GM19043 (cell line): ENCODE data around the gene EEA1.

Experiments used
- ATAC-seq: cut with Tn5 transposase; IDR thresholded peaks from one replicate; pipeline ENCODE4 v1.9.1; 2021; ENCODE audit warnings: low read depth; ENCODE audit not compliant: unreplicated experiment

The EEA1 gene

GRCh38 chr12:92939116-92939515 is 10.0 kb upstream of the EEA1 start:
- no peak for ATAC-seq

GRCh38 chr12:92938638-92939037 is 9.5 kb upstream of the EEA1 start:
- no peak for ATAC-seq

- ATAC-seq, result no peak
Measured at GRCh38 chr12:92938018-92938417, 8.9 kb upstream of the EEA1 start.

- no peak for ATAC-seq
Measured at GRCh38 chr12:92933606-92934005, 4.5 kb upstream of the EEA1 start.

GRCh38 chr12:92930421-92930820 is 1.3 kb upstream of the EEA1 start:
- ATAC-seq, result no peak

GRCh38 chr12:92929983-92930382 is 888 bp upstream of the EEA1 start:
- no peak for ATAC-seq

- peak; percentile 7 for ATAC-seq
Measured at GRCh38 chr12:92928421-92928961, 604 bp downstream of the EEA1 start.

- no peak for ATAC-seq
Measured at GRCh38 chr12:92927436-92928281, 1.4 kb downstream of the EEA1 start.

- ATAC-seq, result no peak
Measured at GRCh38 chr12:92927055-92927435, 2.0 kb downstream of the EEA1 start.

GRCh38 chr12:92926549-92926948 is 2.5 kb downstream of the EEA1 start:
- ATAC-seq, result no peak

- ATAC-seq, result peak; percentile 86
Measured at GRCh38 chr12:92921877-92922276, 7.2 kb downstream of the EEA1 start.

- no peak for ATAC-seq
Measured at GRCh38 chr12:92915365-92915764, 13.7 kb downstream of the EEA1 start.

- ATAC-seq, result no peak
Measured at GRCh38 chr12:92914170-92914569, 14.9 kb downstream of the EEA1 start.

GRCh38 chr12:92912672-92913071 is 16.4 kb downstream of the EEA1 start:
- no peak for ATAC-seq

- no peak for ATAC-seq
Measured at GRCh38 chr12:92912052-92912451, 17.0 kb downstream of the EEA1 start.

- no peak for ATAC-seq
Measured at GRCh38 chr12:92911339-92911738, 17.8 kb downstream of the EEA1 start.

- ATAC-seq, result no peak
Measured at GRCh38 chr12:92908108-92908507, 21.0 kb downstream of the EEA1 start.

- ATAC-seq, result no peak
Measured at GRCh38 chr12:92905811-92906554, 23.1 kb downstream of the EEA1 start.

- ATAC-seq, result no peak
Measured at GRCh38 chr12:92905258-92905810, 23.8 kb downstream of the EEA1 start.

GRCh38 chr12:92900941-92901340 is 28.2 kb downstream of the EEA1 start:
- ATAC-seq, result no peak

- no peak for ATAC-seq
Measured at GRCh38 chr12:92899386-92900001, 29.6 kb downstream of the EEA1 start.
